Fibroblast of gingiva (primary cell): ENCODE results near the gene ADARB1.

ENCODE experiments used
- DNase-seq: peaks from one replicate; pipeline ENCODE4 v3.0.0-alpha.2; 2011; ENCODE audit warnings: low read depth

Gene ADARB1

GRCh38 chr21:45075596-45076244 is 1.3 kb downstream of the ADARB1 start:
- DNase-seq = no peak

GRCh38 chr21:45076245-45076711 is 1.9 kb downstream of the ADARB1 start:
- peak; percentile 21 for DNase-seq

- DNase-seq = no peak
Measured at GRCh38 chr21:45078371-45078770, 4.0 kb downstream of the ADARB1 start.

GRCh38 chr21:45078877-45079281 is 4.5 kb downstream of the ADARB1 start:
- peak; percentile 85 for DNase-seq

- DNase-seq = no peak
Measured at GRCh38 chr21:45079351-45079750, 5.0 kb downstream of the ADARB1 start.

GRCh38 chr21:45080232-45080631 is 5.9 kb downstream of the ADARB1 start:
- no peak for DNase-seq

- DNase-seq = peak; percentile 29
Measured at GRCh38 chr21:45080639-45081414, 6.4 kb downstream of the ADARB1 start.

GRCh38 chr21:45081636-45082035 is 7.3 kb downstream of the ADARB1 start:
- DNase-seq = no peak

GRCh38 chr21:45082736-45083135 is 8.4 kb downstream of the ADARB1 start:
- DNase-seq = no peak

- no peak for DNase-seq
Measured at GRCh38 chr21:45084121-45084520, 9.7 kb downstream of the ADARB1 start.

GRCh38 chr21:45084881-45085536 is 10.6 kb downstream of the ADARB1 start:
- DNase-seq = no peak

GRCh38 chr21:45085700-45086099 is 11.3 kb downstream of the ADARB1 start:
- no peak for DNase-seq

- no peak for DNase-seq
Measured at GRCh38 chr21:45086337-45086958, 12.1 kb downstream of the ADARB1 start.

GRCh38 chr21:45087022-45087823 is 12.8 kb downstream of the ADARB1 start:
- DNase-seq = no peak

GRCh38 chr21:45088116-45088515 is 13.7 kb downstream of the ADARB1 start:
- no peak for DNase-seq

GRCh38 chr21:45088729-45089128 is 14.3 kb downstream of the ADARB1 start:
- DNase-seq = no peak

- no peak for DNase-seq
Measured at GRCh38 chr21:45089964-45090363, 15.6 kb downstream of the ADARB1 start.

GRCh38 chr21:45090966-45091365 is 16.6 kb downstream of the ADARB1 start:
- DNase-seq = no peak

GRCh38 chr21:45091550-45092322 is 17.4 kb downstream of the ADARB1 start:
- DNase-seq = no peak

- no peak for DNase-seq
Measured at GRCh38 chr21:45093035-45093532, 18.7 kb downstream of the ADARB1 start.

- no peak for DNase-seq
Measured at GRCh38 chr21:45094412-45094811, 20.0 kb downstream of the ADARB1 start.
